GM21381 (cell line): ENCODE measurements around the gene ASPDH.

Experiments used
- ATAC-seq: cut with Tn5 transposase; IDR thresholded peaks from one replicate; pipeline ENCODE4 v1.9.1; 2021; ENCODE audit warnings: mild to moderate bottlenecking, moderate library complexity; ENCODE audit not compliant: unreplicated experiment

The ASPDH gene

GRCh38 chr19:50498219-50499056 is 15.3 kb downstream of the ASPDH start:
- no peak for ATAC-seq

GRCh38 chr19:50497022-50497405 is 16.7 kb downstream of the ASPDH start:
- ATAC-seq = no peak

GRCh38 chr19:50496189-50497021 is 17.3 kb downstream of the ASPDH start:
- ATAC-seq = no peak

- no peak for ATAC-seq
Measured at GRCh38 chr19:50495020-50495531, 18.6 kb downstream of the ASPDH start.

GRCh38 chr19:50494186-50495019 is 19.3 kb downstream of the ASPDH start:
- no peak for ATAC-seq

- ATAC-seq = no peak
Measured at GRCh38 chr19:50493171-50493570, 20.5 kb downstream of the ASPDH start.

- no peak for ATAC-seq
Measured at GRCh38 chr19:50492303-50493052, 21.2 kb downstream of the ASPDH start.

GRCh38 chr19:50490991-50491472 is 22.7 kb downstream of the ASPDH start:
- ATAC-seq = no peak

- no peak for ATAC-seq
Measured at GRCh38 chr19:50490411-50490811, 23.3 kb downstream of the ASPDH start.

- ATAC-seq = no peak
Measured at GRCh38 chr19:50489461-50490011, 24.2 kb downstream of the ASPDH start.

GRCh38 chr19:50488389-50489194 is 25.1 kb downstream of the ASPDH start:
- no peak for ATAC-seq

GRCh38 chr19:50486823-50487515 is 26.7 kb downstream of the ASPDH start:
- no peak for ATAC-seq

GRCh38 chr19:50485284-50485955 is 28.3 kb downstream of the ASPDH start:
- no peak for ATAC-seq

GRCh38 chr19:50482916-50483315 is 30.8 kb downstream of the ASPDH start:
- ATAC-seq = no peak

GRCh38 chr19:50482271-50482855 is 31.4 kb downstream of the ASPDH start:
- ATAC-seq = no peak

GRCh38 chr19:50481351-50482149 is 32.2 kb downstream of the ASPDH start:
- no peak for ATAC-seq
